Liver (tissue), 9 donors: ENCODE results near the gene ZNF260. TPM values are rescaled to one million over a fixed set of nuclear protein-coding genes. Genes with fewer than 3 reads are reported as not detected.
A peak's percentile ranks its signal among the peaks of the same experiment; 100 is the strongest.

Experiments
- DNase-seq: peaks from one replicate; pipeline ENCODE4 v3.0.0-alpha.2; 2017; ENCODE audit warnings: low spot score
- H3K27ac ChIP-seq, 2 donors: one replicate each; pipeline ENCODE4 v1.7.0; 2013; ENCODE audit warnings: inconsistent platforms in 2 of 2, low read length in 2 of 2, control low read depth in 1 of 2, low read depth in 1 of 2, mild to moderate bottlenecking in 1 of 2
- H3K27me3 ChIP-seq, 4 donors: one replicate each; pipeline versions ENCODE4 v1.6.1 to v1.7.0; 2013; ENCODE audit warnings: low read length in 3 of 4, inconsistent platforms in 1 of 4, mild to moderate bottlenecking in 1 of 4, moderate library complexity in 1 of 4; ENCODE audit not compliant: control insufficient read depth in 4 of 4, insufficient read depth in 4 of 4
- H3K36me3 ChIP-seq, 4 donors: one replicate each; pipeline versions ENCODE4 v1.6.1 to v1.7.0; 2013; ENCODE audit warnings: low read length in 3 of 4, mild to moderate bottlenecking in 3 of 4, low read depth in 1 of 4, moderate library complexity in 1 of 4; ENCODE audit not compliant: control insufficient read depth in 4 of 4, insufficient read depth in 3 of 4
- H3K4me1 ChIP-seq, 4 donors: one replicate each; pipeline versions ENCODE4 v1.6.1 to v1.7.0; 2013; ENCODE audit warnings: low read length in 3 of 4, mild to moderate bottlenecking in 3 of 4, moderate library complexity in 1 of 4; ENCODE audit not compliant: control insufficient read depth in 4 of 4, insufficient read depth in 4 of 4
- H3K4me3 ChIP-seq, 3 donors: one replicate each; pipeline versions ENCODE4 v1.6.1 to v1.7.0; 2013; ENCODE audit warnings: low read length in 3 of 3, control low read depth in 1 of 3, low read depth in 1 of 3, mild to moderate bottlenecking in 1 of 3
- H3K9ac ChIP-seq, 2 donors: one replicate each; pipeline ENCODE4 v1.7.0; 2013; ENCODE audit warnings: low read length in 2 of 2, mild to moderate bottlenecking in 2 of 2, moderate library complexity in 2 of 2, control low read depth in 1 of 2, low read depth in 1 of 2
- H3K9me3 ChIP-seq, 4 donors: one replicate each; pipeline versions ENCODE4 v1.6.1 to v1.7.0; 2013; ENCODE audit warnings: low read length in 3 of 4; ENCODE audit not compliant: control insufficient read depth in 4 of 4
- EGR1 ChIP-seq, 2 donors: IDR thresholded peaks; 2 replicates each; pipeline ENCODE4 v1.6.1; 2016 to 2018; ENCODE audit warnings: antibody characterized with exemption in 2 of 2, low read depth in 2 of 2
- FOXA1 ChIP-seq: IDR thresholded peaks from 2 replicates; pipeline ENCODE4 v1.6.1; 2016; ENCODE audit warnings: antibody characterized with exemption
- FOXA2 ChIP-seq: IDR thresholded peaks from 2 replicates; pipeline ENCODE4 v1.6.1; 2016; ENCODE audit warnings: antibody characterized with exemption
- GABPA ChIP-seq, 2 donors: IDR thresholded peaks in 1 of 2; conservative IDR thresholded peaks in 1 of 2; 2 replicates each; pipeline ENCODE4 v1.6.1; 2016; ENCODE audit warnings: antibody characterized with exemption in 2 of 2, mild to moderate bottlenecking in 1 of 2, moderate library complexity in 1 of 2
- HNF4A ChIP-seq, 2 donors: conservative IDR thresholded peaks; 2 replicates each; pipeline ENCODE4 v1.6.1; 2016; ENCODE audit warnings: antibody characterized with exemption in 2 of 2, mild to moderate bottlenecking in 2 of 2
- HNF4G ChIP-seq: IDR thresholded peaks from 2 replicates; pipeline ENCODE4 v1.6.1; 2016; ENCODE audit warnings: antibody characterized with exemption
- JUND ChIP-seq, 2 donors: IDR thresholded peaks; 2 replicates each; pipeline ENCODE4 v1.6.1; 2016; ENCODE audit warnings: antibody characterized with exemption in 2 of 2
- NR2F2 ChIP-seq: IDR thresholded peaks from 2 replicates; pipeline ENCODE4 v1.6.1; 2016; ENCODE audit warnings: antibody characterized with exemption
- RAD21 ChIP-seq, 2 donors: IDR thresholded peaks; 2 replicates each; pipeline ENCODE4 v1.6.1; 2016; ENCODE audit warnings: antibody characterized with exemption in 2 of 2, mild to moderate bottlenecking in 2 of 2
- RXRA ChIP-seq, 2 donors: IDR thresholded peaks; 2 replicates each; pipeline ENCODE4 v1.6.1; 2017 to 2018; ENCODE audit warnings: antibody characterized with exemption in 2 of 2, mild to moderate bottlenecking in 1 of 2
- SP1 ChIP-seq: IDR thresholded peaks from 2 replicates; pipeline ENCODE4 v1.6.1; 2018; ENCODE audit warnings: antibody characterized with exemption, mild to moderate bottlenecking
- TAF1 ChIP-seq: conservative IDR thresholded peaks from 2 replicates; pipeline ENCODE4 v1.6.1; 2016; ENCODE audit warnings: antibody characterized with exemption, mild to moderate bottlenecking
- YY1 ChIP-seq: IDR thresholded peaks from 2 replicates; pipeline ENCODE4 v1.6.1; 2016; ENCODE audit warnings: antibody characterized with exemption, mild to moderate bottlenecking
- ZBTB33 ChIP-seq: IDR thresholded peaks from 2 replicates; pipeline ENCODE4 v1.6.1; 2016; ENCODE audit warnings: antibody characterized with exemption
- whole genome bisulfite sequencing: extraction: QIAGEN DNeasy Blood & Tissue Kit; methylation state at CpG from one replicate; pipeline ENCODE4 v1.1.7; 2013; 5-methylcytosine and 5-hydroxymethylcytosine counted together
- polyA plus RNA-seq, 2 donors: library from polyadenylated mRNA; stranded (reverse) in 1 of 2; unstranded in 1 of 2; fragments of 200-250 nt in 1 of 2; fragments of >200 nt in 1 of 2; fragmentation: Nextera tagmentation in 1 of 2; extraction: Ambion mirVana in 1 of 2; gene quantifications; one replicate each; pipeline versions ENCODE4 v1.2.1 to v1.2.3, GENCODE V29; 2013 to 2015
- total RNA-seq, 2 donors: library from RNA; depleted of rRNA; stranded (reverse); fragments of >200 nt; gene quantifications; one replicate each; pipeline ENCODE4 v1.2.3, GENCODE V29; 2014
- TF ChIP-seq, protein P1 (sequence below): fragments of 150-350 bp; IDR thresholded peaks from 2 replicates; pipeline ENCODE4 v1.5.1; 2017; ENCODE audit warnings: improper control_type of control experiment, low read depth, low read length; ENCODE audit not compliant: missing input control
- TF ChIP-seq, protein P2 (sequence below): IDR thresholded peaks from 2 replicates; pipeline ENCODE4 v1.6.1; 2016; ENCODE audit warnings: antibody characterized with exemption
- TF ChIP-seq, protein P3 (sequence below): IDR thresholded peaks from 2 replicates; pipeline ENCODE4 v1.6.1; 2016; ENCODE audit warnings: antibody characterized with exemption
- TF ChIP-seq, protein P4 (sequence below): IDR thresholded peaks from 2 replicates; pipeline ENCODE4 v1.6.1; 2016; ENCODE audit warnings: antibody characterized with exemption, mild to moderate bottlenecking
- donor health status: healthy.
- donor health status: healthy.
- donor health status: healthy.
- donor health status: healthy.
- donor health status: healthy.

ZNF260 gene
- total and polyA plus RNA-seq, 4 donors: 1.7 to 10.4 (median 5.6) TPM

- H3K27ac ChIP-seq: peak overlapping the region; percentile 72 to 81
- no peaks in the 10 kb centered on the region for H3K27me3 ChIP-seq
- peaks cover 7 to 37% (median 34%) of the 10 kb centered on the region in 4 donors for H3K36me3 ChIP-seq
- H3K9me3 ChIP-seq: peaks cover 20 to 29% (median 24%) of the 10 kb centered on the region in 4 donors
- H3K4me3 ChIP-seq: peak overlapping the region; percentile 79 to 93 (median 82)
- 3% methylated on average over 11 of the region's 11 CpGs for WGBS
- peaks cover 3 to 13% (median 12%) of the 10 kb centered on the region in 4 donors for H3K4me1 ChIP-seq
- no peak for TF ChIP-seq EGR1 (IDR thresholded peaks at IDR 0.05; ENCODE audit: low read depth in 2 of 2)
- no peak for TF ChIP-seq ZBTB33
- TF ChIP-seq HNF4A (conservative IDR thresholded peaks at IDR 0.05): no peak
- TF ChIP-seq YY1: no peak
- no peak for TF ChIP-seq FOXA2
- TF ChIP-seq, protein P1, sequence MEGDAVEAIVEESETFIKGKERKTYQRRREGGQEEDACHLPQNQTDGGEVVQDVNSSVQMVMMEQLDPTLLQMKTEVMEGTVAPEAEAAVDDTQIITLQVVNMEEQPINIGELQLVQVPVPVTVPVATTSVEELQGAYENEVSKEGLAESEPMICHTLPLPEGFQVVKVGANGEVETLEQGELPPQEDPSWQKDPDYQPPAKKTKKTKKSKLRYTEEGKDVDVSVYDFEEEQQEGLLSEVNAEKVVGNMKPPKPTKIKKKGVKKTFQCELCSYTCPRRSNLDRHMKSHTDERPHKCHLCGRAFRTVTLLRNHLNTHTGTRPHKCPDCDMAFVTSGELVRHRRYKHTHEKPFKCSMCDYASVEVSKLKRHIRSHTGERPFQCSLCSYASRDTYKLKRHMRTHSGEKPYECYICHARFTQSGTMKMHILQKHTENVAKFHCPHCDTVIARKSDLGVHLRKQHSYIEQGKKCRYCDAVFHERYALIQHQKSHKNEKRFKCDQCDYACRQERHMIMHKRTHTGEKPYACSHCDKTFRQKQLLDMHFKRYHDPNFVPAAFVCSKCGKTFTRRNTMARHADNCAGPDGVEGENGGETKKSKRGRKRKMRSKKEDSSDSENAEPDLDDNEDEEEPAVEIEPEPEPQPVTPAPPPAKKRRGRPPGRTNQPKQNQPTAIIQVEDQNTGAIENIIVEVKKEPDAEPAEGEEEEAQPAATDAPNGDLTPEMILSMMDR: no peak
- no peak for TF ChIP-seq JUND (IDR thresholded peaks at IDR 0.05)
- TF ChIP-seq SP1: no peak
- TF ChIP-seq, protein P2, sequence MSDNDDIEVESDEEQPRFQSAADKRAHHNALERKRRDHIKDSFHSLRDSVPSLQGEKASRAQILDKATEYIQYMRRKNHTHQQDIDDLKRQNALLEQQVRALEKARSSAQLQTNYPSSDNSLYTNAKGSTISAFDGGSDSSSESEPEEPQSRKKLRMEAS: no peak
- no peak for TF ChIP-seq FOXA1
- TF ChIP-seq, protein P3, sequence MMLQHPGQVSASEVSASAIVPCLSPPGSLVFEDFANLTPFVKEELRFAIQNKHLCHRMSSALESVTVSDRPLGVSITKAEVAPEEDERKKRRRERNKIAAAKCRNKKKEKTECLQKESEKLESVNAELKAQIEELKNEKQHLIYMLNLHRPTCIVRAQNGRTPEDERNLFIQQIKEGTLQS: no peak
- H3K9ac ChIP-seq: peak overlapping the region; percentile 30 to 59
- DNase-seq: no peak
Measured at GRCh38 chr19:36572593-36573019, 44.5 kb upstream of the ZNF260 start.

DNA sequence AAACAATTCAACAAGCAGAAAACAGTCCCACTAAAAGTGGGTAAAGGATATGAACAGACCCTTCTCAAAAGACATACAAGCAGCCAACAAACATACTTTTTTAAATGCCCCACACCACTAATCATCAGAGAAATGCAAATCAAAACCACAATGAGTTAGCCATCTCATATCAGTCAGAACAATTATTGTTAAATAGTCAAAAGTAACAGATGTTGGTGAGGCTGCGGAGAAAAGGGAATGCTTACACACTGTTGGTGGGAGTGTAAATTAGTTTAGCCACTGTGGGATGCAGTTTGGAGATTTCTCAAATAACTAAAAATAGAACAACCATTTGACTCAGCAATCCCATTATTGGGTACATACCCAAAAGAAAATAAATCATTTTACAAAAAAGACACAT is 36.3 kb upstream of the ZNF260 start:
- Histone ChIP-seq H3K9me3 (peaks cover 37 to 83% (median 60%) of the 10 kb centered on the region in 4 donors), H3K27ac (no peak overlapping the region), H3K9ac (no peak overlapping the region), H3K4me1 (no peaks in the 10 kb centered on the region), H3K27me3 (no peaks in the 10 kb centered on the region), H3K36me3 (peaks cover 8 to 52% (median 41%) of the 10 kb centered on the region in 4 donors), H3K4me3 (peak overlapping the region in 2 of 3 donors; percentile 23 to 37)
- DNase-seq: no peak
- WGBS: 97% methylated on average over 1 of the region's 1 CpG
- no peak for TF ChIP-seq FOXA2
- TF ChIP-seq ZBTB33: no peak
- TF ChIP-seq TAF1: no peak
- TF ChIP-seq, protein P4, sequence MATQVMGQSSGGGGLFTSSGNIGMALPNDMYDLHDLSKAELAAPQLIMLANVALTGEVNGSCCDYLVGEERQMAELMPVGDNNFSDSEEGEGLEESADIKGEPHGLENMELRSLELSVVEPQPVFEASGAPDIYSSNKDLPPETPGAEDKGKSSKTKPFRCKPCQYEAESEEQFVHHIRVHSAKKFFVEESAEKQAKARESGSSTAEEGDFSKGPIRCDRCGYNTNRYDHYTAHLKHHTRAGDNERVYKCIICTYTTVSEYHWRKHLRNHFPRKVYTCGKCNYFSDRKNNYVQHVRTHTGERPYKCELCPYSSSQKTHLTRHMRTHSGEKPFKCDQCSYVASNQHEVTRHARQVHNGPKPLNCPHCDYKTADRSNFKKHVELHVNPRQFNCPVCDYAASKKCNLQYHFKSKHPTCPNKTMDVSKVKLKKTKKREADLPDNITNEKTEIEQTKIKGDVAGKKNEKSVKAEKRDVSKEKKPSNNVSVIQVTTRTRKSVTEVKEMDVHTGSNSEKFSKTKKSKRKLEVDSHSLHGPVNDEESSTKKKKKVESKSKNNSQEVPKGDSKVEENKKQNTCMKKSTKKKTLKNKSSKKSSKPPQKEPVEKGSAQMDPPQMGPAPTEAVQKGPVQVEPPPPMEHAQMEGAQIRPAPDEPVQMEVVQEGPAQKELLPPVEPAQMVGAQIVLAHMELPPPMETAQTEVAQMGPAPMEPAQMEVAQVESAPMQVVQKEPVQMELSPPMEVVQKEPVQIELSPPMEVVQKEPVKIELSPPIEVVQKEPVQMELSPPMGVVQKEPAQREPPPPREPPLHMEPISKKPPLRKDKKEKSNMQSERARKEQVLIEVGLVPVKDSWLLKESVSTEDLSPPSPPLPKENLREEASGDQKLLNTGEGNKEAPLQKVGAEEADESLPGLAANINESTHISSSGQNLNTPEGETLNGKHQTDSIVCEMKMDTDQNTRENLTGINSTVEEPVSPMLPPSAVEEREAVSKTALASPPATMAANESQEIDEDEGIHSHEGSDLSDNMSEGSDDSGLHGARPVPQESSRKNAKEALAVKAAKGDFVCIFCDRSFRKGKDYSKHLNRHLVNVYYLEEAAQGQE: no peak
- no peak for TF ChIP-seq EGR1 (IDR thresholded peaks at IDR 0.05; ENCODE audit: low read depth in 2 of 2)
- TF ChIP-seq FOXA1: no peak
- TF ChIP-seq HNF4A (conservative IDR thresholded peaks at IDR 0.05): no peak
- no peak for TF ChIP-seq YY1
- TF ChIP-seq, protein P2: no peak
- no peak for TF ChIP-seq GABPA (IDR thresholded peaks at IDR 0.05 in 1 of 2, conservative IDR thresholded peaks at IDR 0.05 in 1 of 2)
- TF ChIP-seq JUND (IDR thresholded peaks at IDR 0.05): no peak
- TF ChIP-seq NR2F2: no peak
- no peak for TF ChIP-seq RAD21 (IDR thresholded peaks at IDR 0.05)
- no peak for TF ChIP-seq SP1
- no peak for TF ChIP-seq HNF4G
- TF ChIP-seq RXRA (IDR thresholded peaks at IDR 0.05): no peak
- TF ChIP-seq, protein P3: no peak
- TF ChIP-seq, protein P1: no peak
